Mucosa of rectum (tissue), 2 donors: ENCODE results near the gene FOXO3B.
"Not testable (repeated sequence)": the region's sequence is repeated elsewhere in the genome, so short reads cannot be mapped to it uniquely, and the experiment has no call there.

Experiments
- H3K27ac ChIP-seq, 2 donors: one replicate each; pipeline ENCODE4 v1.7.0; 2013; ENCODE audit warnings: inconsistent platforms in 2 of 2, low read depth in 2 of 2, low read length in 2 of 2
- H3K27me3 ChIP-seq, 2 donors: one replicate each; pipeline ENCODE4 v1.7.0; 2013; ENCODE audit warnings: low read length in 2 of 2; ENCODE audit not compliant: control insufficient read depth in 2 of 2, insufficient read depth in 2 of 2
- H3K36me3 ChIP-seq, 2 donors: one replicate each; pipeline ENCODE4 v1.7.0; 2013; ENCODE audit warnings: low read length in 2 of 2; ENCODE audit not compliant: control insufficient read depth in 2 of 2, insufficient read depth in 2 of 2
- H3K4me1 ChIP-seq, 2 donors: one replicate each; pipeline ENCODE4 v1.7.0; 2013; ENCODE audit warnings: low read length in 2 of 2, mild to moderate bottlenecking in 1 of 2; ENCODE audit not compliant: control insufficient read depth in 2 of 2, insufficient read depth in 2 of 2
- H3K4me3 ChIP-seq, 2 donors: one replicate each; pipeline ENCODE4 v1.7.0; 2013; ENCODE audit warnings: low read length in 2 of 2
- H3K9ac ChIP-seq, 2 donors: one replicate each; pipeline ENCODE4 v1.7.0; 2013; ENCODE audit warnings: low read length in 2 of 2, low read depth in 1 of 2, mild to moderate bottlenecking in 1 of 2
- H3K9me3 ChIP-seq, 2 donors: one replicate each; pipeline ENCODE4 v1.7.0; 2013; ENCODE audit warnings: low read length in 2 of 2; ENCODE audit not compliant: control insufficient read depth in 2 of 2
- donor health status: healthy.
- donor health status: Normal muscosa, but diverticular disease.

FOXO3B gene

DNA sequence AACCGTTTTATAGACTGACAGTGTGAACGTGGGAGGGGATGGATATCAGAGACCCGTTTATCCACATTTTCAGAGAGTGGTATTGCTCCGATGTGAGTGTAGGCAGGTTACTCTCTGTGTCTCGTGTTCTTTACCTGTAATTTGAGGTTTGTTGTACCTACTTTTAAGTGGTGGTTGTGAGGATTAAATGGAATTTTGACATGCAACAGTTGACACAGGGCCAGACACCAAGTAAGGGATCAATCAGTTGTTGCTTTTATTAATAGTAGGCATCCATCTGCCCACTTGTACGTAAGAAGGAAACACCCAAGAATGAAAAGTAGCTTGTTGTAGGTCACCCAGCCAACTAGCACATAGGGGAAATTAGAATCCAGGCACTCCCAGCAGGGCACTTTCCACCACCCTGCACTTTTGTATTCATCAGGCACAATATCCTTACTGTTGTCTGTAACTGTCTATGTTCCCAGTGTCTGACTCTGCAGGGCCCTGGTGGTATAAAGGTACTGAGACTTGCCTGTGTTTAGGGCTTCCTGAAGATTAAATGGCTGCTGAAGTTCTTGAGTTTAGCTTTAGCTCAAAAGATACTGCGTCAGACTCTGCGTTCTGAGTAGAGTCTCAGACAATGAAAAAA lies 16.5 kb upstream of the FOXO3B start:
- not testable (repeated sequence) for H3K4me1 ChIP-seq, H3K36me3 ChIP-seq, H3K27me3 ChIP-seq, H3K9me3 ChIP-seq
- Histone ChIP-seq H3K4me3 (peak overlapping the region; percentile 68 to 74), H3K27ac (peak overlapping the region; percentile 22 to 23), H3K9ac (peak overlapping the region; percentile 56 to 75)

DNA sequence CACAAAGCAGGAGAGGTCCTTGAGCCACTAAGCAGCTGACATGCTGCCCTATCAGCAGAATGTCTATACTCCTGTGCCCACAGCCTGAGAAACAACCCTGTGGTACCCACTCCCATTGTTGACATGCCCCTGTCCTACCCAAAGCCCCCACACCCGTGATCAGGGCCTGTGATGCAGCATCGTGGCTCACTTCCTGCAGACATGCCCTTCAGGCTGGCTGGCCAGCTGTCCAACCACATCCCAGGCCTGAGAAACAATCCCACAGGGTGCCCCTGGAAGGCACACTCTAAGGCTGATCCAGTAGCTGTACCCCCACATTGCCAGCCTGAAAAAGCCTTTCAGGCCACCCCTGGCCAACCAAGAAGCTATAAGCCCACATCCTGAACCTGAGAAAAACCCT lies 13.0 kb upstream of the FOXO3B start:
- not testable (repeated sequence) for H3K27me3 ChIP-seq, H3K36me3 ChIP-seq, H3K4me3 ChIP-seq, H3K4me1 ChIP-seq, H3K9me3 ChIP-seq, H3K27ac ChIP-seq, H3K9ac ChIP-seq

- H3K9ac ChIP-seq, H3K36me3 ChIP-seq, H3K4me1 ChIP-seq, H3K9me3 ChIP-seq, H3K27ac ChIP-seq, H3K27me3 ChIP-seq: not testable (repeated sequence)
- peak overlapping the region in 1 of 2 donors; percentile 62 for H3K4me3 ChIP-seq
Observed at GRCh38 chr17:18682668-18683067, 554 bp upstream of the FOXO3B start.

DNA sequence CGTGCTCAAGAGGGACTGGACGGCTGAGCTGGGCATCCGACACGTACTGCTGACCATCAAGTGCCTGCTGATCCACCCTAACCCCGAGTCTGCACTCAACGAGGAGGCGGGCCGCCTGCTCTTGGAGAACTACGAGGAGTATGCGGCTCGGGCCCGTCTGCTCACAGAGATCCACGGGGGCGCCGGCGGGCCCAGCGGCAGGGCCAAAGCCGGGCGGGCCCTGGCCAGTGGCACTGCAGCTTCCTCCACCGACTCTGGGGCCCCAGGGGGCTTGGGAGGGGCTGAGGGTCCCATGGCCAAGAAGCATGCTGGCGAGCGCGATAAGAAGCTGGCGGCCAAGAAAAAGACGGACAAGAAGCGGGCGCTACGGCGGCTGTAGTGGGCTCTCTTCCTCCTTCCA lies 4.7 kb downstream of the FOXO3B start:
- H3K36me3 ChIP-seq, H3K27me3 ChIP-seq, H3K9ac ChIP-seq, H3K9me3 ChIP-seq, H3K4me1 ChIP-seq, H3K4me3 ChIP-seq, H3K27ac ChIP-seq: not testable (repeated sequence)

GRCh38 chr17:18676928-18677327 lies 5.2 kb downstream of the FOXO3B start:
- H3K4me3 ChIP-seq, H3K9ac ChIP-seq, H3K36me3 ChIP-seq, H3K4me1 ChIP-seq, H3K27me3 ChIP-seq, H3K9me3 ChIP-seq, H3K27ac ChIP-seq: not testable (repeated sequence)

- not testable (repeated sequence) for H3K36me3 ChIP-seq, H3K4me1 ChIP-seq, H3K4me3 ChIP-seq, H3K9ac ChIP-seq, H3K27ac ChIP-seq, H3K9me3 ChIP-seq, H3K27me3 ChIP-seq
Observed at GRCh38 chr17:18672395-18673227, 9.5 kb downstream of the FOXO3B start.

- H3K27ac ChIP-seq, result not testable (repeated sequence)
Observed at GRCh38 chr17:18668625-18669024, 13.5 kb downstream of the FOXO3B start.

DNA sequence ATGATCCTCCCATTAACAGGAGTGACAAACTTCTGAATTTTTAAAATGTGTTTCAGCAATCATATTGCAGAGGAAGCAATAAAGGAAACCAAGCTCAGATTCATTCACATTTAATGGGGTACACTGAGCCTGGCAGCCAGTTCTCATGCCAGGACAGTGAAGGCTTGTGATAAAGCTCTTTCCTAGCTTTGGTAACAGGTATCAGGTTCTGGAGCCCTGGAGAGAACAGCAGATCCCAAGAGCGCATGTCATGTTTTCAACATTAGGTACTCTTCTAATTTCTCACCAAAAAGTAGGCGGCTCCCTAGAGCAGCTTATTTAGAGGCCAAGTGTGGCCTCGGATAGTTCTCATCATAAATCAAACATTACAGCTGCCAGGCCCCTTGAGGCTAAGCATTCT lies 14.6 kb downstream of the FOXO3B start:
- H3K4me1 ChIP-seq, H3K36me3 ChIP-seq, H3K9me3 ChIP-seq, H3K27me3 ChIP-seq, H3K4me3 ChIP-seq, H3K27ac ChIP-seq, H3K9ac ChIP-seq: not testable (repeated sequence)

More at GRCh38 chr17:18668625-18669024, 13.5 kb downstream of the FOXO3B start:
- H3K9ac ChIP-seq, H3K36me3 ChIP-seq, H3K9me3 ChIP-seq, H3K27me3 ChIP-seq, H3K4me1 ChIP-seq, H3K4me3 ChIP-seq: not testable (repeated sequence)

DNA sequence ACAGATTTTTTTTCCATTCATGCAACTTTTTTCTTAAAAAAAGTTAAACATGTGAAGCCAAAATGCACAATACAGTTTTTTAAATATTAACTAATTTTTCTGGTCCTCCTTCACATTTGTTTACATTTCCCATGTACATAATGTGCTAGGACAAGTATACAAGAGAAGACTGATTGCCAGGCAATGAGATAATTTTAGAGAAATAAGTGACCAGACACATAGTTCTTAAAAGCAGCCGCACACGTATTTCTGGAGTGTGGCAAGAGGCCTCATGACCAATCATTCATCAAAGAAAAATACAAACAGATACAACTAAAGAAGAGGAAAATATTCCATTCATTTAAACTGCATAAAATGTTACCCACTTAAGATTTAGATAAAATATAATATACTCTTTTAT lies 15.8 kb downstream of the FOXO3B start:
- H3K9me3 ChIP-seq, H3K36me3 ChIP-seq, H3K27me3 ChIP-seq, H3K4me1 ChIP-seq, H3K4me3 ChIP-seq, H3K27ac ChIP-seq, H3K9ac ChIP-seq: not testable (repeated sequence)

DNA sequence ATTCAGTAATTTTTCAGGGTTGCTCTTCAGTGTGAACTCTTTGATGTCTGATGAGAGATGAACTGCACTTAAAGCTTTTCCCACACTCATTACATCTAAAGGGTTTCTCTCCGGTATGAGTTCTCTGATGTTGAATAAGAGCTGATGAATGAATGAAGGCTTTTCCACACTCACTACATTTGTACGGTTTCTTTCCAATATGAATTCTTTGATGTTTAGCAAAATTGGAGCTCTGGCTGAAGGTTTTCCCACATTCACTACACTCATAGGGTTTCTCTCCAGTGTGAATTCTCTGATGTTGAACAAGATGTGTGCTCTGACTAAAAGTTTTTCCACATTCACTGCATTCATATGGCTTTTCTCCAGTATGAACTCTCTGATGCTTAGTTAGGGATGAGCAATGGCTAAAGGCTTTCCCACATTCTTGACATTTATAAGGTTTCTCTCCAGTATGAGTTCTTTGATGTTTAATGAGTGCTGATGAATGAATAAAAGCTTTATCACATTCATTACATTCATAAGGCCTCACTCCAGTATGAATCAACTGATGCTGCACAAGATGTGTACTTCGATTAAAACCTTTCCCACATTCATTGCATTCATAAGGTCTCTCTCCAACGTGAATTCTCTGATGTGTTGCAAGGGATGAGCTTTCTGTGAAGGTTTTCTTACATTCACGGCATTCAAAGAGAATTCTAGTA lies 20.0 kb downstream of the FOXO3B start:
- H3K4me3 ChIP-seq, H3K9me3 ChIP-seq, H3K4me1 ChIP-seq, H3K27me3 ChIP-seq, H3K9ac ChIP-seq, H3K27ac ChIP-seq, H3K36me3 ChIP-seq: not testable (repeated sequence)
